CD4-positive, alpha-beta memory T cell (primary cell): ENCODE results near the gene TEX13B. TPM values are rescaled to one million over a fixed set of nuclear protein-coding genes. Genes with fewer than 3 reads are reported as not detected.
"Not testable (repeated sequence)": the region's sequence is repeated elsewhere in the genome, so short reads cannot be mapped to it uniquely, and the experiment has no call there.

Experiments
- CTCF ChIA-PET: fragments of 350-600 bp; sonication (Branson Sonifier 250); formaldehyde crosslinking; loops from one replicate; lab custom pipeline; 2021; ENCODE audit warnings: inconsistent platforms; ENCODE audit not compliant: partially characterized antibody; lab: Charles Lee
- POLR2A ChIA-PET: fragments of 350-600 bp; sonication (Branson Sonifier 250); formaldehyde crosslinking; loops from one replicate; lab custom pipeline; 2021; ENCODE audit not compliant: partially characterized antibody; lab: Charles Lee
- DNase-seq, 5 donors: peaks; one replicate each; pipeline versions ENCODE4 v3.0.0 to v3.0.0-alpha.2; 2020 to 2022; ENCODE audit warnings: mixed read lengths in 1 of 5
- H3K27ac ChIP-seq: one replicate; pipeline ENCODE4 v1.7.0; 2013; ENCODE audit warnings: low read depth, low read length
- H3K27me3 ChIP-seq: 2 replicates; pipeline ENCODE4 v1.7.0; 2013; ENCODE audit warnings: mild to moderate bottlenecking, low read length, moderate library complexity; ENCODE audit not compliant: insufficient read depth
- H3K36me3 ChIP-seq: 2 replicates; pipeline ENCODE4 v1.7.0; 2013; ENCODE audit warnings: mild to moderate bottlenecking, low read length, moderate library complexity; ENCODE audit not compliant: insufficient read depth
- H3K4me1 ChIP-seq: 2 replicates; pipeline ENCODE4 v1.7.0; 2013; ENCODE audit warnings: mild to moderate bottlenecking, low read length, moderate library complexity; ENCODE audit not compliant: insufficient read depth
- H3K4me3 ChIP-seq, 2 donors: one replicate each; pipeline ENCODE4 v1.7.0; 2013; ENCODE audit warnings: low read length in 2 of 2, mild to moderate bottlenecking in 1 of 2
- H3K9me3 ChIP-seq, 2 donors: one replicate each; pipeline ENCODE4 v1.7.0; 2013; ENCODE audit warnings: low read length in 2 of 2, control low read depth in 1 of 2; ENCODE audit not compliant: control insufficient read depth in 1 of 2
- H3K27ac Mint-ChIP-seq, 7 donors: one replicate each; pipeline ENCODE4 v1.8.0; 2020 to 2021; ENCODE audit warnings: mixed read lengths in 7 of 7, mild to moderate bottlenecking in 6 of 7, inconsistent platforms in 3 of 7, moderate library complexity in 3 of 7
- H3K27me3 Mint-ChIP-seq, 2 donors: one replicate each; pipeline ENCODE4 v1.8.0; 2020 to 2021; ENCODE audit warnings: mixed read lengths in 2 of 2
- H3K36me3 Mint-ChIP-seq, 2 donors: one replicate each; pipeline ENCODE4 v1.8.0; 2020 to 2021; ENCODE audit warnings: mixed read lengths in 2 of 2, inconsistent platforms in 1 of 2, mild to moderate bottlenecking in 1 of 2
- H3K4me1 Mint-ChIP-seq, 4 donors: one replicate each; pipeline ENCODE4 v1.8.0; 2020 to 2021; ENCODE audit warnings: mixed read lengths in 4 of 4, mild to moderate bottlenecking in 1 of 4
- H3K4me3 Mint-ChIP-seq, 8 donors: one replicate each; pipeline ENCODE4 v1.8.0; 2020 to 2021; ENCODE audit warnings: mixed read lengths in 8 of 8, mild to moderate bottlenecking in 7 of 8, moderate library complexity in 6 of 8, inconsistent platforms in 3 of 8
- H3K9me3 Mint-ChIP-seq, 8 donors: one replicate each; pipeline ENCODE4 v1.8.0; 2020 to 2021; ENCODE audit warnings: mixed read lengths in 8 of 8, mild to moderate bottlenecking in 5 of 8, inconsistent platforms in 3 of 8, moderate library complexity in 1 of 8
- intact Hi-C: fragments of 100-400 bp; cut with micrococcal nuclease; formaldehyde crosslinking; loops from one replicate; pipeline ENCODE4 v1.15.1; 2023
- polyA plus RNA-seq, 2 donors: library from polyadenylated mRNA; unstranded; fragments of 300-500 nt; fragmentation: Illumina TruSeq; gene quantifications; one replicate each; pipeline ENCODE4 v1.2.3, GENCODE V29; 2021
- total RNA-seq, 2 experiments: library from RNA; stranded (reverse); gene quantifications; one replicate each; pipeline ENCODE4 v1.2.3, GENCODE V29; 2021

The TEX13B gene
- total and polyA plus RNA-seq, 4 experiments from 2014 or later: not detected

DNA sequence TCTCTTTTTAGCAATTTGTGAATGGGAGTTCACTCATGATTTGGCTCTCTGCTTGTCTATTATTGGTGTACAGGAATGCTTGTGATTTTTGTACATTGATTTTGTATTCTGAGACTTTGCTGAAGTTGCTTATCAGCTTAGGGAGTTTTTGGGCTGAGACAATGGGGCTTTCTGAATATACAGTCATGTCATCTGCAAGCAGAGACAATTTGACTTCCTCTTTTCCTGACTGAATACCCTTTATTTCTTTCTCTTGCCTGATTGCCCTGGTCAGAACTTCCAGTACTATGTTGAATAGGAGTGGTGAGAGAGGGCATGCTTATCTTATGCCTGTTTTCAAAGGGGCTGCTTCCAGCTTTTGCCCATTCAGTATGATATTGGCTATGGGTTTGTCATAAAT, 26.8 kb downstream of the TEX13B start:
- H3K36me3 ChIP-seq, intact Hi-C loops: not testable (repeated sequence)

GRCh38 chrX:107940095-107940494, 42.1 kb downstream of the TEX13B start:
- DNase-seq: no peak
- Mint-ChIP-seq H3K27me3 (peaks cover 6 to 10% of the 10 kb centered on the region in 2 donors), H3K27ac (no peak overlapping the region), H3K4me3 (no peak overlapping the region), H3K9me3 (peaks cover 0 to 2% (median 0%) of the 10 kb centered on the region in 8 donors), H3K36me3 (no peaks in the 10 kb centered on the region), H3K4me1 (peaks cover 0 to 5% (median 1%) of the 10 kb centered on the region in 4 donors)
- POLR2A ChIA-PET: no interaction called here
- no peaks in the 10 kb centered on the region for H3K27me3 ChIP-seq
- intact Hi-C loops: no loop called here
- H3K9me3 ChIP-seq: no peaks in the 10 kb centered on the region
- H3K4me1 ChIP-seq: no peaks in the 10 kb centered on the region
- no peak overlapping the region for H3K4me3 ChIP-seq
- H3K36me3 ChIP-seq: no peaks in the 10 kb centered on the region
- no peak overlapping the region for H3K27ac ChIP-seq
- CTCF ChIA-PET: no interaction called here

More for the DNA sequence above, 26.8 kb downstream of the TEX13B start:
- H3K4me1 ChIP-seq, H3K4me1 Mint-ChIP-seq, H3K27ac ChIP-seq, H3K27ac Mint-ChIP-seq, H3K36me3 Mint-ChIP-seq, H3K4me3 Mint-ChIP-seq, H3K9me3 ChIP-seq, CTCF ChIA-PET, H3K27me3 Mint-ChIP-seq, H3K9me3 Mint-ChIP-seq, H3K27me3 ChIP-seq, POLR2A ChIA-PET, H3K4me3 ChIP-seq, DNase-seq: not testable (repeated sequence)

- ChIA-PET CTCF (no interaction called here), POLR2A (no interaction called here)
- Histone ChIP-seq H3K27me3 (no peaks in the 10 kb centered on the region), H3K4me1 (no peaks in the 10 kb centered on the region), H3K27ac (no peak overlapping the region), H3K9me3 (no peaks in the 10 kb centered on the region), H3K36me3 (no peaks in the 10 kb centered on the region), H3K4me3 (no peak overlapping the region)
- Mint-ChIP-seq H3K36me3 (no peaks in the 10 kb centered on the region), H3K27ac (no peak overlapping the region), H3K27me3 (peaks cover 7 to 10% of the 10 kb centered on the region in 2 donors), H3K4me1 (peaks cover 0 to 5% (median 1%) of the 10 kb centered on the region in 4 donors), H3K4me3 (peak overlapping the region in 2 of 8 donors; percentile 45 to 57), H3K9me3 (peaks cover 0 to 1% (median 0%) of the 10 kb centered on the region in 8 donors)
- intact Hi-C loops: no loop called here
- no peak for DNase-seq
Measured at GRCh38 chrX:107936434-107936730, 45.8 kb downstream of the TEX13B start.

DNA sequence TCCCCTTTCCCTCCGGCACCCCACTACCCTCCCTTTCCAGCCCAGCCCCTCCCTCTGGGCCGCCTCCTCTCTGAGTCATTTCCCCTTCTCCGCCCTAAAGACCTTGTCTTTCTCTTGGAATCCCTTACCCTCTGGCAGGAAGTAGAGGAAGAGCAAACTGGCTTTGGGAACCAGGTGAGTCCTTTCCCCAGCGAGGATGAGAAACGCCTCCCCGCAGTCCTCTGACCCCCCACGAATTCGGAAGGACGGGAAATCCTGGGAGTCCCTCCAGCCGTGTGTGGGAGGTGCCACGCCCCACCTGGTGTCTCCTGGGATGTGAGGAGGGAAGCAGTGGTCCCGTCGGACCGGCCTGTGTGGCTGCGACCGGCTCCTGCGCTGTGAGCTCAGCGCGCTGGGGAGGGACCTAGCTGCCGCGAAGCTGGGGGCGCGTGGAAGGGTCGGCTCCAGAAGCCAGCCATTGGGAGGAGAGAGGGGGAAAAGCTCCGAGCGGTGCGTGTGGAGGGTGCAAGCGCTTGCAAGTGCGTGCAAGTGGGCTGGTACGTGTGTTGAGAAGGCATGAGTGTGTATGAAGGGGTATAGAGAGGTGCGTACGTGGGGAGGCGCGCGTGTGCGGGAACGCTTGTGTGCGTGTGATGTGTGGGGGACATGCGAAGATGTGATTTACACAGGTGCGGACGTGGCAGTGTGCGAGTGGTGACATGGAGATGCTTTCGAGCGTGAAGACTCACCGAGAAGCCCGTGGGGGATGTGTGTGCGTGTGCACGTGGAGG, 46.3 kb downstream of the TEX13B start:
- POLR2A ChIA-PET: no interaction called here
- Mint-ChIP-seq H3K27me3 (peaks cover 7 to 10% of the 10 kb centered on the region in 2 donors), H3K4me3 (peak overlapping the region in 3 of 8 donors; percentile 18 to 57 (median 45)), H3K36me3 (no peaks in the 10 kb centered on the region), H3K9me3 (peaks cover 0 to 1% (median 0%) of the 10 kb centered on the region in 8 donors), H3K27ac (peak overlapping the region in 1 of 7 donors; percentile 87), H3K4me1 (peaks cover 0 to 5% (median 1%) of the 10 kb centered on the region in 4 donors)
- Histone ChIP-seq H3K4me3 (no peak overlapping the region), H3K36me3 (no peaks in the 10 kb centered on the region), H3K27me3 (no peaks in the 10 kb centered on the region), H3K9me3 (no peaks in the 10 kb centered on the region), H3K27ac (no peak overlapping the region), H3K4me1 (no peaks in the 10 kb centered on the region)
- CTCF ChIA-PET: interaction anchor here (1.2 kb wide), 1 partner anchor 936 kb away, joined by 3 read pairs; no protein-coding TSS in a partner anchor
- intact Hi-C loops: no loop called here
- DNase-seq: no peak

DNA sequence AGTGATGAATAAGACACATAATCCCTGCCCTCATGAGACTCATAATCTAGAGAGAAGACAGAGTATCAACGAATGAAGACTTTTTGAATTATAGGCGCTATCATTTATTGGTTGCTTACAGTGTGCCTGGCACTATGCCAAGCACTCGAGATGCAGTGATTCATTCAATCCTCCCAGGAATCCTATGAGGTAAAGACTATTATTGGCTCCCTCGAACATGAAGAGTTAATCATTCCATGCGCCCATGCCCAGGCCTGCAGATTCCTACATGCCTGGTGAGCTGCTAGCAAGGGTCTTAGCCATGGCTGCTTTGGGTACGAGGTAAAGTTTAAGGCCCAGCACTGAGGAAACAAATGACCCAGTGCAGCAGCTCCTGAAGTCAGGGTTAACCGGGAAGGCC, 47.0 kb downstream of the TEX13B start:
- H3K4me1 Mint-ChIP-seq: peaks cover 0 to 5% (median 1%) of the 10 kb centered on the region in 4 donors
- no peaks in the 10 kb centered on the region for H3K36me3 Mint-ChIP-seq
- DNase-seq: no peak
- H3K4me1 ChIP-seq: no peaks in the 10 kb centered on the region
- H3K36me3 ChIP-seq: no peaks in the 10 kb centered on the region
- H3K9me3 ChIP-seq: no peaks in the 10 kb centered on the region
- ChIA-PET POLR2A (no interaction called here), CTCF (interaction anchor here (1.2 kb wide), 1 partner anchor 936 kb away, joined by 3 read pairs; no protein-coding TSS in a partner anchor)
- H3K27ac ChIP-seq: no peak overlapping the region
- no peak overlapping the region for H3K4me3 Mint-ChIP-seq
- peaks cover 7 to 10% of the 10 kb centered on the region in 2 donors for H3K27me3 Mint-ChIP-seq
- no peaks in the 10 kb centered on the region for H3K27me3 ChIP-seq
- H3K4me3 ChIP-seq: no peak overlapping the region
- no peak overlapping the region for H3K27ac Mint-ChIP-seq
- H3K9me3 Mint-ChIP-seq: peaks cover 0 to 1% (median 0%) of the 10 kb centered on the region in 8 donors
- intact Hi-C loops: no loop called here

DNA sequence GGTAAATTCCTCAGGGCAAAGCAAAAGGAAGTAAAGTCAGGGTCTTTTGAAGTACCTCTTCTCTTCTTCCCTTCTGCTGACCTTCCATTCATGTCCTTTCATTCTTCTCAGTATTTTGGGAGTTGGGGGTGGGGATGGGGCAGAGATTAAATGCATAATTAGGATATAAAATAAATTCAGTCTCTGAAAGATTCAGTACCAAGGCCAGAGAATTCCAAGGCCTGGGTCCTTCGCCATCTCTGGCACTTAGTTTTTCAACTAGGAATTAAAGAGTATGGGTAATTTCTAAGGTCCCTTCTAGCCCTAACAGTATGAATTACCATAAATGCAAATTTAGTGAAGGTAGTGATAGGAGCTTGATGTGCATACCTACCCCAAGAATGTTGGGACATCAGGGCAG, 47.9 kb downstream of the TEX13B start:
- Histone ChIP-seq H3K27ac (no peak overlapping the region), H3K4me3 (no peak overlapping the region), H3K36me3 (no peaks in the 10 kb centered on the region), H3K4me1 (no peaks in the 10 kb centered on the region), H3K9me3 (no peaks in the 10 kb centered on the region), H3K27me3 (no peaks in the 10 kb centered on the region)
- intact Hi-C loops: no loop called here
- Mint-ChIP-seq H3K4me1 (peaks cover 0 to 5% (median 1%) of the 10 kb centered on the region in 4 donors), H3K36me3 (no peaks in the 10 kb centered on the region), H3K27ac (no peak overlapping the region), H3K4me3 (no peak overlapping the region), H3K27me3 (peaks cover 6 to 8% of the 10 kb centered on the region in 2 donors), H3K9me3 (peaks cover 0 to 1% (median 0%) of the 10 kb centered on the region in 8 donors)
- ChIA-PET POLR2A (no interaction called here), CTCF (interaction anchor here (1.6 kb wide), 1 partner anchor 44 kb away, joined by 4 read pairs; no protein-coding TSS in a partner anchor)
- DNase-seq: no peak
